ENCODE measurements around the gene STRBP.

The STRBP gene

GRCh38 chr9:123091459-123091858, 176.9 kb downstream of the STRBP start:
- no peak for DNase-seq

- no peak for DNase-seq
These were observed 177.4 kb downstream of the STRBP start for GRCh38 chr9:123090956-123091355.

- DNase-seq = no peak
These were observed 178.0 kb downstream of the STRBP start for GRCh38 chr9:123090198-123090896.

GRCh38 chr9:123089790-123090189, 178.6 kb downstream of the STRBP start:
- no peak for DNase-seq

GRCh38 chr9:123089040-123089439, 179.3 kb downstream of the STRBP start:
- no peak for DNase-seq

GRCh38 chr9:123087359-123087888, 181.0 kb downstream of the STRBP start:
- no peak for DNase-seq

- DNase-seq = no peak
These were observed 182.5 kb downstream of the STRBP start for GRCh38 chr9:123085916-123086315.

GRCh38 chr9:123084256-123084655, 184.1 kb downstream of the STRBP start:
- no peak for DNase-seq

- no peak for DNase-seq
These were observed 184.7 kb downstream of the STRBP start for GRCh38 chr9:123083680-123084079.

GRCh38 chr9:123081824-123082223, 186.6 kb downstream of the STRBP start:
- no peak for DNase-seq

GRCh38 chr9:123080444-123080843, 187.9 kb downstream of the STRBP start:
- DNase-seq = no peak

- no peak for DNase-seq
These were observed 193.8 kb downstream of the STRBP start for GRCh38 chr9:123074628-123075027.

- DNase-seq = no peak
These were observed 194.4 kb downstream of the STRBP start for GRCh38 chr9:123073991-123074422.

- no peak for DNase-seq
These were observed 194.9 kb downstream of the STRBP start for GRCh38 chr9:123073441-123073840.

- no peak for DNase-seq
These were observed 195.9 kb downstream of the STRBP start for GRCh38 chr9:123072407-123072995.
